ENCODE measurements around the gene TNPO1.

TNPO1 gene

DNA sequence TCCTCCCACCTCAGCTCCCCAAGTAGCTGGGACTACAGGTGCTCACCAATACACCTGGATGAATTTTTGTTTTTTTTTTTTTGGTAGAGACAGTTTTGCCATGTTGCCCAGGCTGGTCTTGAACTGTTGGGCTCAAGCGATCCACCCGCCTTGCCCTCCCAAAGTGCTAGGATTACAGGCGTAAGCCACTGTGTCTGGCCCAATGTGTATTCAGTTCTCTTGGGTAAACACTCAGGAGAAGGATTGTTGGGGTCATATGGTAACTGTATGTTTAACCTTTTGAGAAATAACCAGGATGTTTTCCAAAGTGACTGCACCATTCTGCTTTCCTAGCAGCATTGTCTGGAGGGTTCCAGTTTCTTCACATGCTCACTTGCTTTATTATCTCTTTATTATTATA is 67.4 kb downstream of the TNPO1 start:
- H2BK12ac ChIP-seq (ENCODE audit: low read length), result no peak overlapping the region
- H3K23ac ChIP-seq (ENCODE audit: low read depth, low read length, poor library complexity), result no peak overlapping the region
- H4K8ac ChIP-seq (ENCODE audit: low read depth, low read length), result no peak overlapping the region
- no peaks in the 10 kb centered on the region for H3K4me1 ChIP-seq (ENCODE audit: control insufficient read depth in 2 of 2, insufficient read depth in 1 of 2, low read depth in 1 of 2, low read length in 2 of 2)
- no peak for DNase-seq (ENCODE audit: low spot score)
- no peak overlapping the region for H3K14ac ChIP-seq (ENCODE audit: low read length)
- H3K36me3 ChIP-seq (replicated peaks in 1 of 2; ENCODE audit: control insufficient read depth in 2 of 2, insufficient read depth in 2 of 2, low read length in 2 of 2), result peaks cover 22 to 100% of the 10 kb centered on the region in 2 donors
- H2AFZ ChIP-seq (ENCODE audit: low read length), result no peak overlapping the region
- H2BK15ac ChIP-seq (ENCODE audit: low read length), result no peak overlapping the region
- H3K18ac ChIP-seq (ENCODE audit: low read length), result no peak overlapping the region
- H3K4ac ChIP-seq (ENCODE audit: low read length), result no peak overlapping the region
- WGBS, 2 donors (ENCODE audit: extremely low coverage in 2 of 2, insufficient read length in 2 of 2, insufficient replicate concordance in 1 of 2), result no CpG with 5 or more reads among the region's 3 CpGs
- H2BK5ac ChIP-seq (ENCODE audit: low read length), result no peak overlapping the region
- H3K9ac ChIP-seq (ENCODE audit: low read depth, low read length, poor library complexity), result no peak overlapping the region
- no peak overlapping the region for H3K4me2 ChIP-seq (ENCODE audit: insufficient read depth, low read length, poor library complexity, severe bottlenecking)
- no peak overlapping the region for H3K4me3 ChIP-seq (ENCODE audit: low read length in 2 of 2)
- no peak overlapping the region for H2BK120ac ChIP-seq (ENCODE audit: low read depth, low read length)
- H3K79me1 ChIP-seq (ENCODE audit: low read depth, low read length), result peaks cover 3% of the 10 kb centered on the region
- no peaks in the 10 kb centered on the region for H3K27me3 ChIP-seq (ENCODE audit: control insufficient read depth in 3 of 3, insufficient read depth in 3 of 3, low read depth in 1 of 3, low read length in 3 of 3)
- H4K91ac ChIP-seq (ENCODE audit: low read depth, low read length, poor library complexity), result no peak overlapping the region
- no peak overlapping the region for H2AK5ac ChIP-seq (ENCODE audit: low read depth, low read length)
- H3K9me3 ChIP-seq (replicated peaks in 1 of 2; ENCODE audit: control insufficient read depth in 2 of 2, insufficient read depth in 1 of 2, low read depth in 1 of 2, low read length in 2 of 2), result no peaks in the 10 kb centered on the region
- no peak overlapping the region for H3K27ac ChIP-seq (replicated peaks; ENCODE audit: low read length)

- Histone ChIP-seq H3K4me3 (ENCODE audit: low read length in 2 of 2) (no peak overlapping the region), H2BK5ac (ENCODE audit: low read length) (no peak overlapping the region), H3K23ac (ENCODE audit: low read depth, low read length, poor library complexity) (no peak overlapping the region), H2BK15ac (ENCODE audit: low read length) (no peak overlapping the region), H3K9ac (ENCODE audit: low read depth, low read length, poor library complexity) (no peak overlapping the region), H4K91ac (ENCODE audit: low read depth, low read length, poor library complexity) (no peak overlapping the region), H3K27me3 (ENCODE audit: control insufficient read depth in 3 of 3, insufficient read depth in 3 of 3, low read depth in 1 of 3, low read length in 3 of 3) (no peaks in the 10 kb centered on the region), H2BK12ac (ENCODE audit: low read length) (no peak overlapping the region), H3K4me1 (ENCODE audit: control insufficient read depth in 2 of 2, insufficient read depth in 1 of 2, low read depth in 1 of 2, low read length in 2 of 2) (no peaks in the 10 kb centered on the region), H4K8ac (ENCODE audit: low read depth, low read length) (no peak overlapping the region), H3K18ac (ENCODE audit: low read length) (no peak overlapping the region), H3K27ac (replicated peaks; ENCODE audit: low read length) (no peak overlapping the region), H2BK120ac (ENCODE audit: low read depth, low read length) (no peak overlapping the region), H3K9me3 (replicated peaks in 1 of 2; ENCODE audit: control insufficient read depth in 2 of 2, insufficient read depth in 1 of 2, low read depth in 1 of 2, low read length in 2 of 2) (no peaks in the 10 kb centered on the region), H3K14ac (ENCODE audit: low read length) (no peak overlapping the region), H3K79me1 (ENCODE audit: low read depth, low read length) (peaks cover 3% of the 10 kb centered on the region), H3K36me3 (replicated peaks in 1 of 2; ENCODE audit: control insufficient read depth in 2 of 2, insufficient read depth in 2 of 2, low read length in 2 of 2) (peaks cover 20 to 100% of the 10 kb centered on the region in 2 donors), H2AFZ (ENCODE audit: low read length) (no peak overlapping the region), H2AK5ac (ENCODE audit: low read depth, low read length) (no peak overlapping the region), H3K4me2 (ENCODE audit: insufficient read depth, low read length, poor library complexity, severe bottlenecking) (no peak overlapping the region), H3K4ac (ENCODE audit: low read length) (no peak overlapping the region)
- WGBS, 2 donors (ENCODE audit: extremely low coverage in 2 of 2, insufficient read length in 2 of 2, insufficient replicate concordance in 1 of 2), result no CpG with 5 or more reads among the region's 1 CpG
- no peak for DNase-seq (ENCODE audit: low spot score)
These were observed 68.4 kb downstream of the TNPO1 start for GRCh38 chr5:72884892-72885291.

DNA sequence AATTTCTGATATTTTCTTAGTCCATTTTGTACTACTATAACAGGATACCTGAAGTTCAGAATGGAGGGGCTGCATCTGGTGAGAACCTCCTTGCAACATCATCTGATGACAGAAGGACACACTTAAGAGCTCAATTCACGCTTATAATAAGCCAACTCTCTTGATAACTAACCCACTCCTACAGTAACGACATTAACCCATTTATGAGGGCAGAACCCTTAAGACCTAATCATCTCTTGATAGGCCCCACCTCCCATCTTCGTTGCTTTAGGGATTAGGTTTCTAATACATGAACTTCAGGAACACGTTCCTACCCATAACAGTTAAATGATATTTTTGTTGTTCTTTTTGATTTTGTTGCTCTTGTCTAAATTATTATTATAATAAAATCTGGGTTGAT is 69.4 kb downstream of the TNPO1 start:
- Histone ChIP-seq H3K4me1 (ENCODE audit: control insufficient read depth in 2 of 2, insufficient read depth in 1 of 2, low read depth in 1 of 2, low read length in 2 of 2) (no peaks in the 10 kb centered on the region), H3K18ac (ENCODE audit: low read length) (no peak overlapping the region), H4K91ac (ENCODE audit: low read depth, low read length, poor library complexity) (no peak overlapping the region), H3K9ac (ENCODE audit: low read depth, low read length, poor library complexity) (no peak overlapping the region), H3K23ac (ENCODE audit: low read depth, low read length, poor library complexity) (no peak overlapping the region), H3K4ac (ENCODE audit: low read length) (no peak overlapping the region), H4K8ac (ENCODE audit: low read depth, low read length) (no peak overlapping the region), H3K36me3 (replicated peaks in 1 of 2; ENCODE audit: control insufficient read depth in 2 of 2, insufficient read depth in 2 of 2, low read length in 2 of 2) (peaks cover 22 to 100% of the 10 kb centered on the region in 2 donors), H3K9me3 (replicated peaks in 1 of 2; ENCODE audit: control insufficient read depth in 2 of 2, insufficient read depth in 1 of 2, low read depth in 1 of 2, low read length in 2 of 2) (no peaks in the 10 kb centered on the region), H2AFZ (ENCODE audit: low read length) (no peak overlapping the region), H2BK120ac (ENCODE audit: low read depth, low read length) (no peak overlapping the region), H3K79me1 (ENCODE audit: low read depth, low read length) (peaks cover 3% of the 10 kb centered on the region), H3K4me3 (ENCODE audit: low read length in 2 of 2) (no peak overlapping the region), H2BK12ac (ENCODE audit: low read length) (no peak overlapping the region), H3K4me2 (ENCODE audit: insufficient read depth, low read length, poor library complexity, severe bottlenecking) (no peak overlapping the region), H3K27me3 (ENCODE audit: control insufficient read depth in 3 of 3, insufficient read depth in 3 of 3, low read depth in 1 of 3, low read length in 3 of 3) (no peaks in the 10 kb centered on the region), H2BK5ac (ENCODE audit: low read length) (no peak overlapping the region), H3K27ac (replicated peaks; ENCODE audit: low read length) (no peak overlapping the region), H2AK5ac (ENCODE audit: low read depth, low read length) (no peak overlapping the region), H3K14ac (ENCODE audit: low read length) (no peak overlapping the region), H2BK15ac (ENCODE audit: low read length) (no peak overlapping the region)
- no CpG with 5 or more reads among the region's 4 CpGs for WGBS, 2 donors (ENCODE audit: extremely low coverage in 2 of 2, insufficient read length in 2 of 2, insufficient replicate concordance in 1 of 2)
- no peak for DNase-seq (ENCODE audit: low spot score)

GRCh38 chr5:72888595-72888994 is 72.1 kb downstream of the TNPO1 start:
- DNase-seq (ENCODE audit: low spot score), result no peak
- peaks cover 3% of the 10 kb centered on the region for H3K79me1 ChIP-seq (ENCODE audit: low read depth, low read length)
- H3K27ac ChIP-seq (replicated peaks; ENCODE audit: low read length), result no peak overlapping the region
- H2BK15ac ChIP-seq (ENCODE audit: low read length), result no peak overlapping the region
- no peaks in the 10 kb centered on the region for H3K9me3 ChIP-seq (replicated peaks in 1 of 2; ENCODE audit: control insufficient read depth in 2 of 2, insufficient read depth in 1 of 2, low read depth in 1 of 2, low read length in 2 of 2)
- no peaks in the 10 kb centered on the region for H3K4me1 ChIP-seq (ENCODE audit: control insufficient read depth in 2 of 2, insufficient read depth in 1 of 2, low read depth in 1 of 2, low read length in 2 of 2)
- H3K36me3 ChIP-seq (replicated peaks in 1 of 2; ENCODE audit: control insufficient read depth in 2 of 2, insufficient read depth in 2 of 2, low read length in 2 of 2), result peaks cover 23 to 100% of the 10 kb centered on the region in 2 donors
- no peak overlapping the region for H2BK120ac ChIP-seq (ENCODE audit: low read depth, low read length)
- no peak overlapping the region for H2BK5ac ChIP-seq (ENCODE audit: low read length)
- H3K4ac ChIP-seq (ENCODE audit: low read length), result no peak overlapping the region
- H4K8ac ChIP-seq (ENCODE audit: low read depth, low read length), result no peak overlapping the region
- H3K4me2 ChIP-seq (ENCODE audit: insufficient read depth, low read length, poor library complexity, severe bottlenecking), result no peak overlapping the region
- WGBS, 2 donors (ENCODE audit: extremely low coverage in 2 of 2, insufficient read length in 2 of 2, insufficient replicate concordance in 1 of 2), result no CpG with 5 or more reads among the region's 2 CpGs
- H2AK5ac ChIP-seq (ENCODE audit: low read depth, low read length), result no peak overlapping the region
- no peak overlapping the region for H3K14ac ChIP-seq (ENCODE audit: low read length)
- H2AFZ ChIP-seq (ENCODE audit: low read length), result no peak overlapping the region
- no peaks in the 10 kb centered on the region for H3K27me3 ChIP-seq (ENCODE audit: control insufficient read depth in 3 of 3, insufficient read depth in 3 of 3, low read depth in 1 of 3, low read length in 3 of 3)
- no peak overlapping the region for H3K23ac ChIP-seq (ENCODE audit: low read depth, low read length, poor library complexity)
- H3K18ac ChIP-seq (ENCODE audit: low read length), result no peak overlapping the region
- no peak overlapping the region for H3K4me3 ChIP-seq (ENCODE audit: low read length in 2 of 2)
- no peak overlapping the region for H4K91ac ChIP-seq (ENCODE audit: low read depth, low read length, poor library complexity)
- no peak overlapping the region for H2BK12ac ChIP-seq (ENCODE audit: low read length)
- H3K9ac ChIP-seq (ENCODE audit: low read depth, low read length, poor library complexity), result no peak overlapping the region

Data from neuronal stem cell (in vitro differentiated cells).